ENCODE measurements around the gene ASCL5. TPM values are rescaled to one million over a fixed set of nuclear protein-coding genes. Genes with fewer than 3 reads are reported as not detected.

The ASCL5 gene
- total RNA-seq, 1 experiment from 2014 or later: 0.31 TPM

GRCh38 chr1:201138311-201138840 lies 11.4 kb upstream of the ASCL5 start:
- DNase-seq (ENCODE audit: low spot score) (no peak), ATAC-seq (no peak)
- no peak overlapping the region for H3K4me3 Mint-ChIP-seq
- TF ChIP-seq, protein P1, sequence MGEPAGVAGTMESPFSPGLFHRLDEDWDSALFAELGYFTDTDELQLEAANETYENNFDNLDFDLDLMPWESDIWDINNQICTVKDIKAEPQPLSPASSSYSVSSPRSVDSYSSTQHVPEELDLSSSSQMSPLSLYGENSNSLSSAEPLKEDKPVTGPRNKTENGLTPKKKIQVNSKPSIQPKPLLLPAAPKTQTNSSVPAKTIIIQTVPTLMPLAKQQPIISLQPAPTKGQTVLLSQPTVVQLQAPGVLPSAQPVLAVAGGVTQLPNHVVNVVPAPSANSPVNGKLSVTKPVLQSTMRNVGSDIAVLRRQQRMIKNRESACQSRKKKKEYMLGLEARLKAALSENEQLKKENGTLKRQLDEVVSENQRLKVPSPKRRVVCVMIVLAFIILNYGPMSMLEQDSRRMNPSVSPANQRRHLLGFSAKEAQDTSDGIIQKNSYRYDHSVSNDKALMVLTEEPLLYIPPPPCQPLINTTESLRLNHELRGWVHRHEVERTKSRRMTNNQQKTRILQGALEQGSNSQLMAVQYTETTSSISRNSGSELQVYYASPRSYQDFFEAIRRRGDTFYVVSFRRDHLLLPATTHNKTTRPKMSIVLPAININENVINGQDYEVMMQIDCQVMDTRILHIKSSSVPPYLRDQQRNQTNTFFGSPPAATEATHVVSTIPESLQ (CRISPR knock-in tag; IDR thresholded peaks at IDR 0.05): no peak
- TF ChIP-seq MAX (CRISPR knock-in tag; IDR thresholded peaks at IDR 0.05): no peak
- TF ChIP-seq GABPB1 (CRISPR knock-in tag; IDR thresholded peaks at IDR 0.05): no peak
- no peak for TF ChIP-seq FOXP1 (CRISPR knock-in tag; IDR thresholded peaks at IDR 0.05; ENCODE audit: borderline replicate concordance)
- no peak for TF ChIP-seq ZNF317 (CRISPR knock-in tag; IDR thresholded peaks at IDR 0.05; ENCODE audit: borderline replicate concordance, low read depth)
- TF ChIP-seq ZNF416 (CRISPR knock-in tag; IDR thresholded peaks at IDR 0.05): no peak
- TF ChIP-seq, protein P2, sequence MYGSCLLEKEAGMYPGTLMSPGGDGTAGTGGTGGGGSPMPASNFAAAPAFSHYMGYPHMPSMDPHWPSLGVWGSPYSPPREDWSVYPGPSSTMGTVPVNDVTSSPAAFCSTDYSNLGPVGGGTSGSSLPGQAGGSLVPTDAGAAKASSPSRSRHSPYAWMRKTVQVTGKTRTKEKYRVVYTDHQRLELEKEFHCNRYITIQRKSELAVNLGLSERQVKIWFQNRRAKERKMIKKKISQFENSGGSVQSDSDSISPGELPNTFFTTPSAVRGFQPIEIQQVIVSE (CRISPR knock-in tag; IDR thresholded peaks at IDR 0.05; ENCODE audit: borderline replicate concordance): no peak
- TF ChIP-seq SOX15 (CRISPR knock-in tag; IDR thresholded peaks at IDR 0.05): no peak
- TF ChIP-seq ATF2 (CRISPR knock-in tag; IDR thresholded peaks at IDR 0.05; ENCODE audit: borderline replicate concordance, low read depth): no peak
- TF ChIP-seq ETV6 (CRISPR knock-in tag; IDR thresholded peaks at IDR 0.05): no peak
- no peak for TF ChIP-seq NFYB (CRISPR knock-in tag; conservative IDR thresholded peaks at IDR 0.05; ENCODE audit: low read depth)
- TF ChIP-seq SP1 (CRISPR knock-in tag; conservative IDR thresholded peaks at IDR 0.05): no peak
- no peak for TF ChIP-seq ZNF396 (CRISPR knock-in tag; IDR thresholded peaks at IDR 0.05; ENCODE audit: borderline replicate concordance)
- peaks cover 48% of the 10 kb centered on the region for H3K36me3 Mint-ChIP-seq
- H3K4me1 Mint-ChIP-seq: no peaks in the 10 kb centered on the region
- ChIA-PET POLR2A (no interaction called here), CTCF (interaction anchor here (0.7 to 1.3 kb wide), 3 partner anchors 12 to 159 kb away, joined by 3 to 10 read pairs (median 4); partner anchors contain the start of gene ASCL5)
- no peaks in the 10 kb centered on the region; the same call in 1 of the 2 replicates for H3K27me3 Mint-ChIP-seq (ENCODE audit: low read depth)
- no peak overlapping the region for H3K27ac Mint-ChIP-seq
- no peaks in the 10 kb centered on the region for H3K9me3 Mint-ChIP-seq

DNA sequence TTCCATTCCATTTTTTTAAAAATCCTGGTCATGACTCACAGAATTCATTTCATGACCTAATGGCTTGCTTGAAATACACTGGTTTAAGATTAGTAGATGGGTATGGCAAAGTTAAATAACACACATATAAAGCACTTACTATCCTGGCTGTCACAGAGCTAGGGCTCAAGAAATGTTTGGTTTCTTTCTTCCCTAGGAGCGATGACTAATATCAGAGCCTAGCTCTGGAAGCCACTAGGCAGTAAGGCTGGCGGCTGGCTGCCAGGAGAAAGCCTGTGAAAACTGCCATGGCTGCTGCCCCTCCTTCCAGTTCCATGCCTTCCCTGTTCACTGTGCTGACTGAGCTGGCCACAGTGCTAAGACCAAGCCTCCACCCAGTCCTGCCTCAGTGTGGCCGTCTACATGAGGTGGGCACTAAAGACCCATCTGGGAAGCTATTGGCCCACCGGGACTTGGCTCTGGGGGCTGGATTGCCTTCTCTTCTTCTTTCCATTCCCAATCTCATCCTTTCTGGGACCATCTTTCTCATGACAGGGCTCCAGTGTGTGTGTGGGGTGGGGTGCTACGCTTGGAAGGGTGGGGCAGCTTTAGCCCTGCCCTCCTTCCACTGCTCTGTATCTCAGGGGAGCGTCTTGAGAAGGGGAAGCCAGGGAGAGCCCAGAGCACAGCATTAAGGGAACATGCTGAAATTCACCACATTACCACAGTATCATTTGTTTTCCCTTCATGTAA lies 10.8 kb upstream of the ASCL5 start:
- Mint-ChIP-seq H3K9me3 (0 out of 2 replicates have a peak, but pooled peaks cover 3% of the 10 kb centered on the region), H3K27me3 (ENCODE audit: low read depth) (no peaks in the 10 kb centered on the region; the same call in 1 of the 2 replicates), H3K4me3 (no peak overlapping the region), H3K27ac (no peak overlapping the region), H3K4me1 (no peaks in the 10 kb centered on the region), H3K36me3 (peaks cover 42% of the 10 kb centered on the region)
- DNase-seq (ENCODE audit: low spot score) (no peak), ATAC-seq (no peak)
- ChIA-PET CTCF (interaction anchor here (1.0 to 1.3 kb wide), 4 partner anchors 11 to 158 kb away, joined by 4 to 10 read pairs (median 4); no protein-coding TSS in a partner anchor), POLR2A (no interaction called here)
- TF ChIP-seq USF2 (CRISPR knock-in tag; IDR thresholded peaks at IDR 0.05): no peak
- TF ChIP-seq, protein P3, sequence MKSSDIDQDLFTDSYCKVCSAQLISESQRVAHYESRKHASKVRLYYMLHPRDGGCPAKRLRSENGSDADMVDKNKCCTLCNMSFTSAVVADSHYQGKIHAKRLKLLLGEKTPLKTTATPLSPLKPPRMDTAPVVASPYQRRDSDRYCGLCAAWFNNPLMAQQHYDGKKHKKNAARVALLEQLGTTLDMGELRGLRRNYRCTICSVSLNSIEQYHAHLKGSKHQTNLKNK (CRISPR knock-in tag; IDR thresholded peaks at IDR 0.05): no peak
- no peak for TF ChIP-seq ZNF281 (CRISPR knock-in tag; IDR thresholded peaks at IDR 0.05)
- TF ChIP-seq, protein P4, sequence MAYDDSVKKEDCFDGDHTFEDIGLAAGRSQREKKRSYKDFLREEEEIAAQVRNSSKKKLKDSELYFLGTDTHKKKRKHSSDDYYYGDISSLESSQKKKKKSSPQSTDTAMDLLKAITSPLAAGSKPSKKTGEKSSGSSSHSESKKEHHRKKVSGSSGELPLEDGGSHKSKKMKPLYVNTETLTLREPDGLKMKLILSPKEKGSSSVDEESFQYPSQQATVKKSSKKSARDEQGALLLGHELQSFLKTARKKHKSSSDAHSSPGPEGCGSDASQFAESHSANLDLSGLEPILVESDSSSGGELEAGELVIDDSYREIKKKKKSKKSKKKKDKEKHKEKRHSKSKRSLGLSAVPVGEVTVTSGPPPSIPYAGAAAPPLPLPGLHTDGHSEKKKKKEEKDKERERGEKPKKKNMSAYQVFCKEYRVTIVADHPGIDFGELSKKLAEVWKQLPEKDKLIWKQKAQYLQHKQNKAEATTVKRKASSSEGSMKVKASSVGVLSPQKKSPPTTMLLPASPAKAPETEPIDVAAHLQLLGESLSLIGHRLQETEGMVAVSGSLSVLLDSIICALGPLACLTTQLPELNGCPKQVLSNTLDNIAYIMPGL (CRISPR knock-in tag; IDR thresholded peaks at IDR 0.05): no peak
- TF ChIP-seq ETV6 (CRISPR knock-in tag; IDR thresholded peaks at IDR 0.05): no peak
- TF ChIP-seq, protein P5, sequence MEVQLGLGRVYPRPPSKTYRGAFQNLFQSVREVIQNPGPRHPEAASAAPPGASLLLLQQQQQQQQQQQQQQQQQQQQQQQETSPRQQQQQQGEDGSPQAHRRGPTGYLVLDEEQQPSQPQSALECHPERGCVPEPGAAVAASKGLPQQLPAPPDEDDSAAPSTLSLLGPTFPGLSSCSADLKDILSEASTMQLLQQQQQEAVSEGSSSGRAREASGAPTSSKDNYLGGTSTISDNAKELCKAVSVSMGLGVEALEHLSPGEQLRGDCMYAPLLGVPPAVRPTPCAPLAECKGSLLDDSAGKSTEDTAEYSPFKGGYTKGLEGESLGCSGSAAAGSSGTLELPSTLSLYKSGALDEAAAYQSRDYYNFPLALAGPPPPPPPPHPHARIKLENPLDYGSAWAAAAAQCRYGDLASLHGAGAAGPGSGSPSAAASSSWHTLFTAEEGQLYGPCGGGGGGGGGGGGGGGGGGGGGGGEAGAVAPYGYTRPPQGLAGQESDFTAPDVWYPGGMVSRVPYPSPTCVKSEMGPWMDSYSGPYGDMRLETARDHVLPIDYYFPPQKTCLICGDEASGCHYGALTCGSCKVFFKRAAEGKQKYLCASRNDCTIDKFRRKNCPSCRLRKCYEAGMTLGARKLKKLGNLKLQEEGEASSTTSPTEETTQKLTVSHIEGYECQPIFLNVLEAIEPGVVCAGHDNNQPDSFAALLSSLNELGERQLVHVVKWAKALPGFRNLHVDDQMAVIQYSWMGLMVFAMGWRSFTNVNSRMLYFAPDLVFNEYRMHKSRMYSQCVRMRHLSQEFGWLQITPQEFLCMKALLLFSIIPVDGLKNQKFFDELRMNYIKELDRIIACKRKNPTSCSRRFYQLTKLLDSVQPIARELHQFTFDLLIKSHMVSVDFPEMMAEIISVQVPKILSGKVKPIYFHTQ (CRISPR knock-in tag; IDR thresholded peaks at IDR 0.05): no peak

Data from WTC11 (cell line).